GM21423 (cell line): Measurements from ENCODE around the gene REXO5.

Experiments
- ATAC-seq: cut with Tn5 transposase; IDR thresholded peaks from one replicate; pipeline ENCODE4 v1.9.1; 2021; ENCODE audit warnings: mild to moderate bottlenecking, moderate library complexity; ENCODE audit not compliant: unreplicated experiment

REXO5 gene

DNA sequence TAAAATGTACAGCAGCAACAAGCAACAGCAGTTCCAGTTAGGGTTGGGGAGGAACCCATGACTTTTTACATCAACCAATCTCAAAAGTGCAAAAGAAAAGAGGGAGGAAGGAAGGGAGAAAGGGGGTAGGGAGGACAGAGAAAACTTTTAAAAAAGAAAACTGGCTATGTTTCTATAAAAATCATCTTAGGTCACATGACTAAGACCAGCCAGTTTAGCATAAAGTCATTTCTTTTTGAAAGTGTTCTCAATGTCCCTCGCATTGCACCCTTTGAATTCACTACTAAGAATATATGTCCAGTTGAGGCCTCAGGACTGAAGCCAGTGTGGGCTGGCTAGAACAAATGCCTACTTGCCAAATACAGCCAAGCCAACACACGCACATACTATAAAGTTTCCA, 64.9 kb downstream of the REXO5 start:
- ATAC-seq: no peak

DNA sequence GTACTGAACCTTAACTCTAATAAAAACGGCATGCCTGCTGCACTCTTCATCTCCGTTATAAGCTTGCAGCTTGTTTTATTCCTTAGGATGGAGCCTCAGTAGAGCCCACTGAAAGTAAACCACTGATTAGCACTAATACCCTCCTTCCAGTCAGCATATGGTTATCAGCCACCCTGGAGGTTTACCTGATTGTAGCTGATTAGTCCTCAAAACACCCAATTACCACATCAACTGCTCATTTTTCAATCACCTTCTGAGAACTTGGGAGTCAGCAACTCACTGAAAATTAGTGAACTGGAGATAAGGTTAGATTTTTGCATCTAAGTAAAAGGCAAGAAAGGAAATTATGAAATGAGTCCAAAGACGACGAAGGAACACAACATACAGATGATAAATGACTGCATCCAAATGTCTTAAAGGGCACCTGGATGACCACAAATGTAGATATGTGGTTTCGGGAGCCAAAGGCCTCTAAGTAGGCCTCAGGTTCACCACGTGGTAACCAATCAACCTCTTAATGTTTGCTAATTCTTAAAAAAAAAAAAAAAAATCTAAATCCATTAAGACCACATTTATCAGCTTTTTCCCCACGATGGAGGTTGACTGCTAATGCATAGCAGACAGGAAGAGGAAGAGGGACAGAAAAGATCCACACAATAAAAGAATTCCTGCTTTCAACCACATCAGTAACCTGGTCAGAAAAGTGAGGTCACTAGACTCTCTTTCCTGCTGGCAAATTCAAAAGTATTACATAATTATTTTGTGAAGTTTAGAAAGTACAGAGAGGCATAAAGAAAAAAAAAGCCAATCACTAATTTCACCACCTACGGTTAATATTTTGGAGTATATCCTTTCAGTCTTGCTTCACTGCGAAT, 65.9 kb downstream of the REXO5 start:
- no peak for ATAC-seq

DNA sequence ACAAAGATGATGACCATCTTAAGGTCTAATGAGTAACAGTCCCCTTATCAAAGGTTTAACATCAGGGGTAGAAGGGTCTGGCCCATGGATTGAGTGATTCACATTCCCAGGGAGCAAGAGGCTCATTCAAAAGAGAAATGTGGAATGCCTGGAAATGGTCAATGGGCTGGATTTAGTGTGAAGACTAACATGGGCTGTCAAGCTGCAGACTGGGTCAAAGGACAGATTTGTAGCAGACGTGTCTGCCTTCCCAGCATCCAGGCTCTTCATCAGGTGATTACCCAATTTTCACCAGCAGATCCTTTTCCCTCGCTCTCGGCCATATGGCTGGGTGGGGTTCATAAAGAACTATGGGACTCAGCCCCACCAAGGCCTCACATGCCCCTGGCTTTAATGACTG, 67.0 kb downstream of the REXO5 start:
- no peak for ATAC-seq

DNA sequence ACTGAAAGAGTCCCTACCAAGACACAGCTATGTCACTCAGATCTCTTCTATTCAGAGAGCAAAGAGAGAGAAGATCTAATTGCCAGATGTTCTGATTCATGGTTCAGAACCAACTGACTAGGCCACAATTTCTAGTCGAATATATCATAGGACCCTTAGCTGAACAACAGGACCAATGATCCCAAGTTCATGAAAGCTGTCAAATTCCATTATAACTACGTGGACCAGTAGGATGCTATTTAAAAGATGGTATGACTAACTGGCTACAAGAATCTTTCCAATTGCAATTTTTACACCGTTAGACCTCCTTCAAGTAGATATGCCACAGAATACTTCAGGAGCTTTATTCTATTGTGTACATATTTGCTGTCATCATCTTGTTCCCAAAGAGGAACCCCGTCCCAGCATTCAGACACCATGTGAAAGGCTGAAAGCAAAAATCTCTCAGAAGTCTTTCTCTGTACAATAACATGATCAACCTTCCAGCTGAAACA, 67.8 kb downstream of the REXO5 start:
- no peak for ATAC-seq

DNA sequence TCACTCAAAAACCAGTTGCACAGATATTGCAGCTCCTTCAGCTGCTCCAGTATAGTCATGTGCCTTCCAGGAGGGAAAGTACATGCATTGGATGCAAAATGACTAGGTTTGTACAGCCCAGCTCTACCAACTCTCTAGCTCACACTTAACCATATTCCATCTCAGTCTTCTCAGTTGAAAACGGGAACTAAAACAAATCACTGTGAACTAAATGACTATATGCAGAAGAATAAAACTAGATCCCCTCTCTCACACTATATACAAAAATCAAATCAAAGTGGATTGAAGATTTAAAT, 69.0 kb downstream of the REXO5 start:
- ATAC-seq: no peak

DNA sequence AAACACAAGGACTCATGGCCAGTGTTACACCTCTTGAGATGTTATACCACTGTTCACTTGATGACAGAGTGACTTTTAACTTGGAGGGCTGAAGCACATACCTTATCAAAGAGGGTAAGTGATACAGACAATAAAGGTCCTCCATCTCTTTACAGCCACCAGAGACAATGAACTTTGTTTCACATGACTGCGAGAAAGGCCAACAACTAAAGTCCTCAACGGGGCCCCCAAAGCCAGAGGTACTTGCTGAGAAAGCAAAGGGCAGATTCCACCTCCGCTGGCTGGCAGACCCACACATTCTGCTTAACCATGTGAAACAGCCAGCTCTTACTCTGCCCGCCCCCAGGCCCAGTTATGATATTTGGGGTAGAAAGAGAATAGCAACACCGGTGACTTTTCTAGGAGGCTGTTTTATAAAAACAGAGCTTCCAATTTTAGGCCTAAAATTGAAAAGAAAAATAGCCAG, 72.4 kb downstream of the REXO5 start:
- no peak for ATAC-seq

DNA sequence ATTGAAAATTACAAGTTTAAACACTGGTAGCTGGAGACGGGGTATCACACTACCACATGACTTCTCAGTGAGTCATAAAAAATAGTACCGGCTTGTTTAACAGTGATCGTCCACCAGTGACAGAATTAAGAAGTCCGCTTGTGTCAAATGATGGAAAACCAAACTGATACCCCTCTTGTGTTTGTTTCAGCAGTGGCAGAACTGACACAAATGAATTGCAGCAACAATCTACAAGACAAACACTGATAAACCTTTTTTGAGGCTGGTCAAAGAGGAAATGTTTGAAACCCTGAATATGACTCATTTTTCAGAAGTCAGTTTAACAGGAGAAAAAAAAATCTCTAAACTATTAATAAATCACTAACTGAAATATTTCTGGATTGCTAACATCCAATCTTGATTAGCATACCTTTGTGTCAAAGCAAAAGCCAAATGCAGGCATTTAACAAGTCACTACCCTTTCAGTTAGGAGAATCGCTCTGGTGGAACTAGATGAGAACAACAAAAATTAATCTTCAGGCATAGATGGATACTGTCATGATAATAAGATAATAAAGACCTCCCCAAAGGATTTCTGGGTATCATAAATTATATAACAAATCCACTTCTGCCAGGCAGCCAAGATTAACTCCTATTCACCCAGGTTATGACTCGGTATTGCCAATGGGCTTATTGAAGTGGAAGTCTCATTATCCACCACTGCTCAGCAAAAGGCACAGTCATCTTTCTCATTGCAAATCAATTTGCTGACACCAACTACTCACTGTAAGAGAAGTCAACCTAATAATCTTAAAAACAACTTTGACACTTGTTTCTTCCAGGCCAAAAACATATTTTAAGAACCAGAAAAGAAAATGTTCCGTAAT, 73.1 kb downstream of the REXO5 start:
- ATAC-seq: no peak

DNA sequence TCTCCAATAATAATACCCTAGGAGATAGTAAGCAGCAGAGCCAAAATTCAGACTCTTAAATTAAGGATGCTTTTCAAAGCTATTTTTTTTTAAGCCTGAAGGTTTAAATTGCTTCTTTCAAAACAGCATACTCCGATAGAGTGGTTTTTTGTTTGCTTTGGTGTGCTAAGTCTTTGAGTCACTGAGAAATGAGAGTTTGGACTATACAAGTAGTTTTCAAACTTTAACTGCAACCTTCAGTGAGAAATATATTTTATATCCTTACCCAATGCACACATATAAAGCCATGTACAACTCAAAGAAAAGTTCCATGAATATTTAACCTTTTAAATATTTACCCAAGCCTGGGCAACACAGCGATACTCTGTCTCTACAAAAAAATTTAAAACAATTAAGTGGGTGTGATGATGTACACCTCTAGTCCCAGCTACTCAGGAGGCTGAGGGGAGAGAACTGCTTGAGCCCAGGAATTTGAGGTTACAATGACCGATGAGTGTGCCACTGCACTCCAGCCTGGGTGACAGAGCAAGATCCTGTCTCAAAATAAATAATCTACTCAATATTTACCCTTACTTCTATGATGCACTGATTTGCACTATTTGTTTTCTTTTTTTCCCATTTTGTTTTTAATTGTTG, 74.7 kb downstream of the REXO5 start:
- no peak for ATAC-seq

DNA sequence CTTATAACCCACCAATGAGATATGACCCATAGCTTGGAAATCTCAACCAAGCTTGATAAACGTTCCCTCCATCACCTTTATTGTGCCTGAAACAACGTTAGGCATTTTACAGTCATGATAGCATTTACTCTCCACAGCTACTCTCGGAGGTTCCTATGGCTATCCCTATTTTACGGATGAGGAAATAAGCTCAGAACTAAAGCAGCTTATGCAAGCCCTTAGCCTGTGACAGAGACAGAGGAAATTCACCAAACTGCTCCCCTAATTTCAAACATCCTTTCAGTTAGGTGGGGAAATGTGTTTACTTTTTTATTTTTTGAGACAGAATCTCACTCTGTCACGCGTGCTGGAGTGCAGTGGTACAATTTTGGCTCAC, 75.2 kb downstream of the REXO5 start:
- ATAC-seq: no peak

DNA sequence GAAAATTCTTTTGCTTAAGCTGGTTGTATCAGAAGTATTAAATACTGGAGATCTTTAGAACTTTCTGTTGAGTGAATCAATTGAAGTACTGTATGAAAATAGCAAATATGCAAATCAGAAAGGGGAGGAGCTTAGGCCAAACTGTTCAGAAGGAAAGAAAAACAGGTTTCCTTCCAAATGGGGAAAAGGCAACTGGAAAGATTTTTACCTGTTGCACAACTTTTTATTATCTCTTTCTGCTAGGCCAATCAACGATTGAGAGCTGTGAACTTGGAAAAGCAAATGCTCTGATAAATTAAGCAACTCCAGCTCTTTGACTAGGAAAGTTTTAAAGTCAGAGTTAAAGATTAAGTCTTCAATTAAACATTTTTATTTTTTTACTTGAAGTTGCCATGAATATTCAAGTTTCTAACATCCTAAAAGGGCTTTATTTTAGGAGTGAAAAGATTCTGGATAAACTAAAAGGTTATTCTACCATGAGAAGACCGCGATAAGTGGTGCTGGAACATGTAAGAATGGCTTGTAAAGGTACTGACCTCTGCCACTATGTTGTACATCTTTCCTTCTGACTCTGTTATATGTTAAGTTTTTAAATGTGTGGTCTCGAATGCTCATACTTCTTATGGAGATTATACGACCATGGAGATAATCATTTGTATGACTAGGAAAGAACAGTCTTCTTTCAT, 77.4 kb downstream of the REXO5 start:
- ATAC-seq: no peak

DNA sequence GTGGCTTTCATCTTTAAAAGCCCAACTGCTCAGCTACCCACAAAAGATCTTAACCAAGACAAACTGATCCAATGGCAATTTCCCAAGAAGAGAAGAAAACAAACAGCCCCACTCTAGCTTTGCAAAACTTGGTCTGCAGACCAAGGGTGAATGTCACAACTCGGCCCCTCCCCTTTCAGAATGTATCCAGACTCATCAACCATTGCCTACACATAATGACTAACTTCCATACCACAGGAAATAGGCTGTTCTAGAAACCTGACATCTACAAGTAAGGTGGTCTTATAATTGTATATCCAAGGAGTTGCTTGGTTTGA, 77.9 kb downstream of the REXO5 start:
- no peak for ATAC-seq

DNA sequence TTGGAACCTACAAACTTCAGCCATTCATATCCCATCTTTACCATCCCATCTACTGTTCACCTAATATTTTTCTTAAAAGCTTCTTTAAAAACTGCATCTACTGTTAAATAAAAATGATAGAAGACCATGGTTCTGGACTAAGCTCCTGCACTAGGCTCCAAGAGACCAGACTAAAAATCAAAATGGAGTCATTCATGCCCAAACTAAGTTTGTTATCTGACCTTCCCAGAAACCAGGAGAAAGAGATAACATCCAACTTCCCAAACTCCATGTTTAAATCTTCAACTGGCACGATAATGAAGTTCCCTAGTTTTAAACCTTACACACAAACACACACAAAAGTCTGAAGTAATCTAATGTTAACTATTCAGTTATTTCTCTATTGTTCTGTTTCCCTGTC, 80.0 kb downstream of the REXO5 start:
- ATAC-seq: no peak

DNA sequence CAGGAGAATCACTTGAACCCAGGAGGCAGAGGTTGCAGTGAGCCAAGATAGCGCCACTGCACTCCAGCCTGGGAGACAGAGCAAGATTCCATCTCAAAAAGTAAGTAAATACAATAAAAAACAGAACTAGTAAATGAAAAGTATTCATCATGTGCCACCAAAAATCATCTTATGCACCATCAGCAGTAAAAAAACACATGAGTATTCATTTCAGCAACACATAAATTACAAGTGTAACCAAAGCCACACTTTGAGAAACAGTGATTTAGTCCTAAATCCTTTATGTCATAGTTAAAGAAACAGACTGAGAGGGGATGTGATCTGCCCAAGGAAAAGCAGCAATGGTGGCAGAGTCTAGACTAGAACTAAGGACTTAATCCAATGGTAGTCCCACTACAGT, 80.9 kb downstream of the REXO5 start:
- ATAC-seq: no peak

DNA sequence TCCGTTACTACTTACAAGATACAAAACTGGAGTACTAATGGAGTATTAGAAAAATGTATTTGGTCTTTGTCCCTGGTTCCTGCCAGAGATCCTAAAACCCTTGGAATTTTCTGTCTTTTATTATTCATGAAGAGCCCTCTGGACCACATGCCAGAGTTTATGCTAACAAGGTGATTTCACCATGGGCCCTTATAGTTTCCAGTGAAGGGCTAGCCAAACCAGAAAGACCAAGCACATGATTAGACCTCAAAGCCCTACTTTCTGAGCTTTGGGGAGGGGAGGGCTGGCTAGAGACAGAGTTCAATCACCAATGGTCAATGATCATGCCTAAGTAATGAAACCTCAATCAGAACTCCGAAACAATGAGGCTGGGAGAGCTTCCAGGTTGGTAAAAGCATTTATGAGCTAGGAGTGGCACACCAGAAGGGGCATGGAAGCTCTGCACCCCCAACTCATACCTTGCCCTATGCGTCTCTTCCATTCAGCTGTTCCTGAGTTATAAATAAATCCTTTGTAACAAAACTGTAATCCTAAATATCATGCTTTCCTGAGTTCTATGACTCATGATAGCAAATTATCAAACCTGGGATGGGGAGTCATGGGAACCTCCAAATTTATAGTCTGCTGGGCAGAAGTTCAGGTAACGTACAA, 83.4 kb downstream of the REXO5 start:
- no peak for ATAC-seq

DNA sequence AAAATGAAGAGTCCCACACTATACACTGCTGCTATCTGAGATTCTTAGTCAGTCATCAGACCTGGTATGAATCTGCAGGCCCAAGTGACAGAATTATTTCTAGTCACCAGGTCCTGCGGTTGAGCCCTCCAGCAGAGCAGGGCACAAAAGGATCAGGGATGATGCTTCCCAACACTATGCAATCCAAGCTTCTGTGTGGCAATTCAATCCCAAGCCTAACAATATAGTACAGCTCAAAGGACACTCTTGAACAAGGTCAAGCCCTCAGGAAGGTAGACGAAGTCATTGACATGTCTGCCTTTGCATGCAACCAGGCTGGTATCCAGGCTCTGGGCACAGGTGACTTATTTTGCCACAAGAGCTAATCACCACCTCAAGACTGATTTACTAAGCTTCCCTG, 88.1 kb downstream of the REXO5 start:
- ATAC-seq: no peak

DNA sequence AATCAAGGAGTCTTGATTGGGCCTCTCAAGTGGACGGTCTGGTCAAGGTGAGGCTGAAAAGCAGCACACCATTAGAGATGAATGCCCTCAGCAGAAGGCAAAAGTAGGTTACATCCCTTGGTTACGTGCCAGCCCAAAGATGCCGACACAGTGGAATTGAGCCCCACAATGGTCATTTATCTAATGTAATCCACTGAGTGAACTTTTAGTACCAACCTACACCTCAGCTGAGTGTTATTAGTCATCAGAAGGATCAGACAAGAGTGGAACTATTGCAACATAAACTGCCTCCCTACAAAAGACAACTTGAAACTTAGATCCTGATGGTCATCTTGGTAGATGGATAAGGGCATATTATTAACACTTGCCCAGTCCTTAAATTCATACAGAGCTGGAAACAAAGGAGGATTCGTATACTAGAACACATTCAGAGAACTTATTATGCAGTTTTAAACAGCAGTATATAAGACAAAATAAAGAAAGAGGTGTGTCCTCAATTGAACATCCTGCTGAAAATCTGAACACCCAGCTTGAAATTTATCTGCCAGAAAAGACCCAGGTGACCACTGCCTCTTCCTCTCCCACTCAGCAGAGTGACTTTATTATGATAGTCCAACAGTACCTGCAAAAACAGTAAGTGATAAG, 91.0 kb downstream of the REXO5 start:
- no peak for ATAC-seq

DNA sequence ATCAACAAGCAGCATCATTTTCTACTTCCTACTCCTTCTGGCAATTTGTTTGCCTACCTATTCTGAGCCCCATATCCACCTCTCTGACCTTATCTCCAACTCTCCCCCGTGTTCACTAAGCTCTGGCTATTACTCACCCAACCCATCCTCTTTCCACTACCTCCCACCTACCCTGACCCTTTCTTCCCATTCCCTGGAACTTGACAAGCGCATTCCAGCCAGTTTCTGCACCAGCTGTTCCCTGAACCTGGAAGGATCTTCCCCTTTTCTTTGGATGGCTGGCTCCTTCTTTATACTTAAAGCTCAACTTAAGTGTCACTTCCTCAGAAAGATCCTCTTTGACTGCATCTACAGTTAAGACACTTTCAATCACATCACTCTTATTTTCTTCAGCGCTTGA, 91.6 kb downstream of the REXO5 start:
- ATAC-seq: no peak

DNA sequence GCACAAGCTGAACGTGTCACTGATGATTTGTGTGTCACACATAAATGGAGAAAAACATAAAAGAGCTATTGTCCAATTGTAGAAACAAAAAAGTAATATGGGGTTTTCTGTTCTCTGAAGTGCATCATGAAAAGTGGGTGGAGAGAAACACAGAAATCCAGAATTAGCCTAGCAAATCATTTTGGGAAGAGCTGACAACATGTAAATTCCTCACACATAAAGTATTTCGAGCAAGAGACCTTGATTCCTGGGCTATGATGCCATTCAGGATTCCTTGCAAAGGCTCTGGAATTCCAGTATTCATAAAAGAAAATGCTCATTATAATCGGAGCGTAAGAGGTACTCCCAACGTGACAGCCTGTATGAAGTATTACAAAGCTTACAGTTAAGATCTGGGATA, 92.7 kb downstream of the REXO5 start:
- no peak for ATAC-seq
